ENCODE measurements around the gene ACIN1.

- TF ChIP-seq CTCF (conservative IDR thresholded peaks at IDR 0.05) (no peak), EZH2 (IDR thresholded peaks at IDR 0.05; ENCODE audit: low read depth) (no peak)
Observed at GRCh38 chr14:23055621-23056144, 39.3 kb downstream of the ACIN1 start.
